GM12873 (cell line): Measurements from ENCODE around the gene CELF2.

Source experiments
- CTCF ChIP-seq: IDR thresholded peaks from 2 replicates; pipeline ENCODE4 v1.5.1; 2012; ENCODE audit warnings: low read depth, mild to moderate bottlenecking, moderate library complexity, low read length, control low read depth; ENCODE audit not compliant: insufficient read depth; ENCODE audit errors: missing control alignments

CELF2 gene

DNA sequence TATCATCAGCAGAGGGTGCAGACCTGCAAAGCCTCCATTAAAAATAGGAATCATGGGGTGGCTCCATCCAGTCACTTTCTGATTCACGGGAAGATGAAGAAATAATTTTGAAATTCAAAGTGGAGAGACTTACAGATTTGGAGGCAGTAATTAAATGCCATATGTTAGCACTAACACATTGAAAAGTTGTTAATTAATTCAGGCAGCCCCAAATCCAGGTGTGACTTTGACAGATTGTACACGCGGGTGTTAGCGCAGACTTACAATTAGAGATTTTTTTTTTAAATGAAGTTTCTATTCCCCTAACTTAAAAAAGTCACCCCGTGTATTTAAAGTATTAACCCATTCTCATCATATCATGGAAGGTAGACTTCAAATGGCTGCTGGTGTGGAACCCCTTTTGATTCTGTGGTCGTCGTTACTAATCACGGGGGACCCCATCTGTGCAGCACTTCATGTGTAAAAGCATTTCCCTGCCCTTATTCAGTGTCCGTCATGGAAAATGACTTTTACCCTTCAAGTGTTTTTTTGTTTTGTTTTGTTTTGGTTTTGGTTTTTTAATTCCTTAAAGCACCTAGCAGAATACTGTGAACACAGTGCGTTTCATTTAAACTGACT is 235.8 kb downstream of the CELF2 start:
- TF ChIP-seq CTCF = no peak

DNA sequence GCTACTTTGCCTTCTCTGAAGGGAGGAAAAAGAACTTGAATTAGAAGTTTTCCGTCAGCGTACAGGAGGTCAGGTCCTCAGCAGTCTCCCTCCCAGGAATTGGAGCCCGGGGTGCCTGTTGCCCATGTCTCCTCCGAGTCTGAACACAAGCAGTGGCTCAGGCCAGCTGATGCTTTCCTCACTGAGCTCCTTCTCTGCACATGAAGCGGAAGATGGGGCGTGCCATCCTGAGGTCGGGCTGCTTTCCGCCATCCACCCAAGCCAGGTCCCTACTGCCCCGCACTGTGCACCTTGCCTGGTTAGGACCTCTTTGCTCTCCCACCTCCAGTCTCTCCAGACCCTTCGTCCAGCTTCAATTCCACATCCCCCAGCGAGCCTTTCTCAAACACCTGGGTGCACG is 237.5 kb downstream of the CELF2 start:
- TF ChIP-seq CTCF = no peak

DNA sequence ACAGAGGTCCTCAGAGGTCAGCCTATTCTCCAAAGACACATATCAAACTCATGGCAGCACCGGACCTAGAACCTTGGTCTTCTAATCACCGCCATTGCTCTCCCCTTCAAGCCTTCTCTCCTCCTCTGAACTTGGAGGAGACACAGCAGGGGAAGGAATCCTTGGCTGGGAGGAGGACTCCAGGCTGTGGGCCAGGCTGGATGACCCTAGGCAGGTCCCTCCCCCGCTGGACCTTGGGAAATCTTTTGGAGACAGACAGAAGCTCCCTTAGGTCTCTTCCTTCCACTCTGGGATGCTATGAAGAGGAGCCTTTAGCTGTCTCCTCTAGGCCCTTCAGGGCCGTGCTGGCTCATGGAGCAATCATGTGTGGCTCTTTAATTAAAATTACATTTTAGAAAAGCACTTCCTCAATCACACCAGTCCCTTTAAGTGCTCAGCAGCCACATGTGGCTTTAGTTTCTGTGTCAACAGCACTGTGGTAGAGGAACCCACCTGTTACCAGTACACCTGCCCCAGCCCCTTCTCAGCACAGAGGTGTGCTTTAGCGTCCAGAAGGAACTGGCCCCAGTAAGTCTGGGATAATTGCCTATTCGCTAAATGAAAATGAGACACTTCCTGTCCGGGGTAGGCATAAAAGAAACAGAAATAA is 238.2 kb downstream of the CELF2 start:
- no peak for TF ChIP-seq CTCF

GRCh38 chr10:11256896-11257295 is 239.2 kb downstream of the CELF2 start:
- no peak for TF ChIP-seq CTCF

DNA sequence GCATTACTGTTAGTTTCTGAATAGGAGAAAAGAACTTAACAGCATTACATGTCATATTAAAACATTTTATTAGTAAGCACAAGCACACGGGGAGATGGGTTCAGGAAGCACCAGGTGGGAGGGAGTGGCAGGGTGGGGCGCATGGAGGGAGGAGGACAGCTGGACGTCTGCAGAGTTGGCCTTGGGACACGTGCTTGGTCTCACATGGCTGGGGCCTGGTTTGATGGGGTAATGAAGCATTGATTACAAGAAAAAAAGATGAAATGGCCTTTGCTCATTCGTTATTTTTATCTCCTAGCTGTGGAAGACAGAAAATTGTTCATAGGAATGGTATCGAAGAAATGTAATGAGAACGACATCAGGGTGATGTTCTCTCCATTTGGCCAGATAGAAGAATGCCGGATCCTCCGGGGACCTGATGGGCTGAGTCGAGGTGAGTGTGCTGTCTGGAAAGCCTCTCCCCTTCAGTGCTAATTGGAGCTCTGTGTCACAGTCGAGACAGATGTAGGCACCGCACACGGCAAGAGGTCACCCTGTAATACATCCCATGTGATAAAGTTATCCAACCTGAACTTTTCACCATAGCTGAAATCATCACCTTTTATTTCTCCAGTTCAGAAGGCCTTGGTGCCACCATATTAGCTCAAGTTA is 239.9 kb downstream of the CELF2 start:
- no peak for TF ChIP-seq CTCF

DNA sequence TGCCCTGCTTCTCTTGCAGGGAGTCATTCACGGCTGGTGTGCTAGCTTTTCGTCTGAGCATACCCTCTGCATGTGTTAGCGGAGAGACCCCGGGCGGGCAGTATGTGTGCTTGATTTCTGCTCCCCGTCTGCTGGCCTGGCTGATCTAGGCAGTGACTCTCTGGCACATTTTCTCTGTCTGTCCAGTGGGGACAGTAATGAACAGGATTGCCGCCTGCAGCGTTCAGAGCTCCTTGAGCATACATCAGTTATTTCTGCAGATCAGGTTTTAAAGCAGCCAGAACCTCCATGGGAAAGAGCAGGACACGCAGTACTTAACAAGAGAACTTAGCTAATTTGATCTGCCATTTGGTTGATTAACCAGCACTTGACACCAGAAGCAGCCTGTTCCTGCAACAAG is 242.5 kb downstream of the CELF2 start:
- peak; percentile 15 for TF ChIP-seq CTCF

- TF ChIP-seq CTCF = no peak
Observed at GRCh38 chr10:11261143-11261542, 243.5 kb downstream of the CELF2 start.
